H1 (cell line): ENCODE measurements around the gene KLHDC10. TPM values are rescaled to one million over a fixed set of nuclear protein-coding genes. Genes with fewer than 3 reads are reported as not detected.

Source experiments
- CTCF ChIA-PET: fragments of 300-600 bp; sonication (Branson Sonifier 250); formaldehyde crosslinking; loops from one replicate; lab custom pipeline; 2021; ENCODE audit not compliant: partially characterized antibody; lab: Charles Lee
- POLR2A ChIA-PET: fragments of 300-600 bp; sonication (Branson Sonifier 250); formaldehyde crosslinking; loops from one replicate; lab custom pipeline; 2021; ENCODE audit warnings: inconsistent platforms; ENCODE audit not compliant: partially characterized antibody; lab: Charles Lee
- DNase-seq, 2 experiments: peaks; one replicate each; pipeline versions ENCODE4 v3.0.0 to v3.0.0-alpha.2; 2010 to 2022; ENCODE audit warnings: low spot score in 2 of 2, low read depth in 1 of 2, mixed read lengths in 1 of 2
- FAIRE-seq: peaks from 2 replicates; lab custom pipeline; 2011; peaks lifted over from hg19 to GRCh38; lab: Jason Lieb, UNC
- H2AFZ ChIP-seq: 2 replicates; pipeline ENCODE4 v1.8.1; 2012; ENCODE audit warnings: low read length, inconsistent platforms
- H2AK5ac ChIP-seq: 2 replicates; pipeline ENCODE4 v1.6.1; 2013; ENCODE audit warnings: low read depth, low read length
- H2BK120ac ChIP-seq: replicated peaks from 2 replicates; pipeline ENCODE3; 2013; ENCODE audit warnings: low read depth, low read length, inconsistent platforms
- H2BK12ac ChIP-seq: 2 replicates; pipeline ENCODE4 v1.6.1; 2013; ENCODE audit warnings: low read depth, low read length
- H2BK15ac ChIP-seq: 2 replicates; pipeline ENCODE4 v1.6.1; 2013; ENCODE audit warnings: low read length
- H2BK20ac ChIP-seq: 2 replicates; pipeline ENCODE4 v1.6.1; 2013; ENCODE audit warnings: low read length
- H2BK5ac ChIP-seq: 2 replicates; pipeline ENCODE4 v1.6.1; 2013; ENCODE audit warnings: low read depth, low read length
- H3K14ac ChIP-seq: 2 replicates; pipeline ENCODE4 v1.6.1; 2013; ENCODE audit warnings: inconsistent platforms; ENCODE audit not compliant: insufficient read length
- H3K18ac ChIP-seq: 2 replicates; pipeline ENCODE4 v1.6.1; 2013; ENCODE audit warnings: low read length; ENCODE audit errors: extremely low read depth
- H3K23ac ChIP-seq: 2 replicates; pipeline ENCODE4 v1.6.1; 2013; ENCODE audit warnings: inconsistent platforms; ENCODE audit not compliant: insufficient read length
- H3K23me2 ChIP-seq: 2 replicates; pipeline ENCODE4 v1.6.1; 2013; ENCODE audit warnings: low read depth, low read length
- H3K27ac ChIP-seq: 2 replicates; pipeline ENCODE4 v1.6.1; 2011; ENCODE audit warnings: low read depth, low read length, inconsistent platforms
- H3K27me3 ChIP-seq, 4 experiments: replicated peaks in 1 of 4; 1 replicate in 1 of 4; 2 replicates in 3 of 4; pipeline versions ENCODE4 v1.6.1 to v1.8.1; 2011 to 2013; ENCODE audit warnings: low read length in 3 of 4, mild to moderate bottlenecking in 3 of 4, inconsistent platforms in 2 of 4, mixed read lengths in 2 of 4, moderate library complexity in 1 of 4; ENCODE audit not compliant: control insufficient read depth in 3 of 4, insufficient read depth in 3 of 4; ENCODE audit errors: extremely low read depth in 1 of 4
- H3K36me3 ChIP-seq, 4 experiments: 2 replicates each; pipeline versions ENCODE4 v1.6.1 to v1.8.1; 2011 to 2013; ENCODE audit warnings: mild to moderate bottlenecking in 4 of 4, low read length in 3 of 4, moderate library complexity in 2 of 4, control low read depth in 1 of 4, inconsistent platforms in 1 of 4; ENCODE audit not compliant: insufficient read depth in 4 of 4, control insufficient read depth in 2 of 4
- H3K4ac ChIP-seq: replicated peaks from 2 replicates; pipeline ENCODE3; 2013; ENCODE audit warnings: low read length, low read depth, mixed read lengths, inconsistent platforms; ENCODE audit not compliant: insufficient read length
- H3K4me1 ChIP-seq, 4 experiments: replicated peaks in 1 of 4; 1 replicate in 1 of 4; 2 replicates in 3 of 4; pipeline versions ENCODE4 v1.6.1 to v1.8.1; 2011 to 2013; ENCODE audit warnings: low read length in 3 of 4, inconsistent platforms in 2 of 4, mixed read lengths in 1 of 4; ENCODE audit not compliant: insufficient read depth in 4 of 4, control insufficient read depth in 3 of 4
- H3K4me2 ChIP-seq, 2 experiments: 2 replicates each; pipeline versions ENCODE4 v1.6.1 to v1.8.1; 2011 to 2013; ENCODE audit warnings: low read depth in 2 of 2, low read length in 2 of 2, control low read depth in 1 of 2, inconsistent platforms in 1 of 2, mild to moderate bottlenecking in 1 of 2; ENCODE audit not compliant: insufficient read depth in 1 of 2
- H3K4me3 ChIP-seq, 4 experiments: fragments of 200-600, 300-600 bp in 1 of 4; sonication (generic), shearing (Covaris generic), sonication (Bioruptor Twin) in 1 of 4; 2 replicates each; pipeline versions ENCODE4 v1.5.1 to v1.8.1; 2011 to 2016; ENCODE audit warnings: low read length in 4 of 4, low read depth in 3 of 4, control low read depth in 2 of 4, inconsistent platforms in 2 of 4, mild to moderate bottlenecking in 2 of 4, mixed read lengths in 1 of 4, moderate library complexity in 1 of 4; ENCODE audit not compliant: insufficient read depth in 2 of 4; ENCODE audit errors: extremely low read depth in 1 of 4
- H3K56ac ChIP-seq: replicated peaks from 2 replicates; pipeline ENCODE3; 2013; ENCODE audit warnings: low read depth, mild to moderate bottlenecking, mixed read lengths, low read length, inconsistent platforms; ENCODE audit not compliant: insufficient read length
- H3K79me1 ChIP-seq: 2 replicates; pipeline ENCODE4 v1.6.1; 2013; ENCODE audit warnings: low read depth, low read length, control low read depth
- H3K79me2 ChIP-seq, 2 experiments: 2 replicates each; pipeline versions ENCODE4 v1.6.1 to v1.8.1; 2012 to 2013; ENCODE audit warnings: low read length in 2 of 2, mild to moderate bottlenecking in 2 of 2, inconsistent platforms in 1 of 2; ENCODE audit not compliant: insufficient read depth in 2 of 2, control insufficient read depth in 1 of 2
- H3K9ac ChIP-seq, 4 experiments: replicated peaks in 1 of 4; 1 replicate in 1 of 4; 2 replicates in 3 of 4; pipeline versions ENCODE4 v1.6.1 to v1.8.1; 2011 to 2013; ENCODE audit warnings: low read depth in 3 of 4, low read length in 3 of 4, control low read depth in 2 of 4, mild to moderate bottlenecking in 2 of 4, moderate library complexity in 2 of 4, inconsistent platforms in 1 of 4; ENCODE audit errors: extremely low read depth in 1 of 4
- H3K9me3 ChIP-seq, 2 experiments: 2 replicates each; pipeline versions ENCODE4 v1.6.1 to v1.8.1; 2012 to 2013; ENCODE audit warnings: mild to moderate bottlenecking in 2 of 2, moderate library complexity in 2 of 2, control low read depth in 1 of 2, inconsistent platforms in 1 of 2, low read depth in 1 of 2, low read length in 1 of 2, mixed read lengths in 1 of 2; ENCODE audit not compliant: insufficient read depth in 2 of 2
- H4K20me1 ChIP-seq, 2 experiments: replicated peaks in 1 of 2; 2 replicates each; pipeline versions ENCODE3 to v1.8.1; 2011 to 2013; ENCODE audit warnings: inconsistent platforms in 2 of 2, low read length in 2 of 2, mild to moderate bottlenecking in 1 of 2; ENCODE audit not compliant: insufficient read depth in 2 of 2, control insufficient read depth in 1 of 2
- H4K5ac ChIP-seq: 2 replicates; pipeline ENCODE4 v1.6.1; 2013; ENCODE audit warnings: low read length, low read depth, mixed read lengths, inconsistent platforms; ENCODE audit not compliant: insufficient read length
- H4K8ac ChIP-seq: 2 replicates; pipeline ENCODE4 v1.8.0; 2013; ENCODE audit warnings: mild to moderate bottlenecking, moderate library complexity, low read length, inconsistent platforms; ENCODE audit not compliant: insufficient read depth; ENCODE audit errors: extremely low read depth
- H4K91ac ChIP-seq: replicated peaks from 2 replicates; pipeline ENCODE3; 2013; ENCODE audit warnings: low read length, mixed read lengths, inconsistent platforms; ENCODE audit not compliant: insufficient read length
- JUN ChIP-seq: IDR thresholded peaks from 2 replicates; pipeline ENCODE4 v1.6.1; 2011; ENCODE audit warnings: low read depth, mild to moderate bottlenecking, improper control_type of control experiment, low read length
- POLR2A ChIP-seq, 2 experiments: IDR thresholded peaks; 1 replicate in 1 of 2; 2 replicates in 1 of 2; pipeline ENCODE4 v1.6.1; 2011; ENCODE audit warnings: low read depth in 2 of 2, low read length in 2 of 2, mild to moderate bottlenecking in 2 of 2; ENCODE audit errors: control extremely low read depth in 1 of 2
- SP2 ChIP-seq: IDR thresholded peaks from 2 replicates; pipeline ENCODE4 v1.6.1; 2012; ENCODE audit warnings: mild to moderate bottlenecking, low read length, inconsistent platforms
- WGBS, 2 experiments: shearing (Covaris generic) in 1 of 2; methylation state at CpG; one replicate each; pipeline versions ENCODE4 v1.1.6 to v1.1.7; 2013 to 2015; ENCODE audit warnings: low lambda C conversion rate in 2 of 2, mixed read lengths in 2 of 2, inconsistent platforms in 1 of 2, low coverage in 1 of 2, missing lambda C conversion rate in 1 of 2; ENCODE audit not compliant: insufficient replicate concordance in 2 of 2, insufficient coverage in 1 of 2, insufficient read length in 1 of 2; ENCODE audit errors: extremely low coverage in 1 of 2, missing lambda C conversion rate in 1 of 2; 5-methylcytosine and 5-hydroxymethylcytosine counted together
- polyA plus RNA-seq, 7 experiments: library from polyadenylated mRNA; depleted of rRNA in 3 of 7; stranded (reverse) in 5 of 7; unstranded in 2 of 7; fragments of >200 nt in 5 of 7; fragments of 200-250 nt in 2 of 7; gene quantifications; 1 replicate in 5 of 7; 2 replicates in 1 of 7; 4 replicates in 1 of 7; pipeline versions ENCODE4 v1.2.1 to v1.2.3, GENCODE V29; 2011 to 2013; ENCODE audit warnings: missing spikeins in 2 of 7, mixed read lengths in 2 of 7
- total RNA-seq: library from RNA; stranded (reverse); fragmentation: NEBNext Ultra II Directional; extraction: Animal tissue kit (Norgen Biotek cat#: 25700); gene quantifications from 2 replicates; pipeline ENCODE4 v1.2.1, GENCODE V29; 2021

Gene KLHDC10
- total and polyA plus RNA-seq, 2 of the 8 experiments (the other 6 are each of a cell fraction or from before 2014, with no cell fraction given), result 6.6 to 14.5 TPM

GRCh38 chr7:130160023-130160422 is 89.7 kb downstream of the KLHDC10 start:
- ChIA-PET CTCF (interaction anchor here (0.6 to 1.9 kb wide), 4 partner anchors 86 to 1205 kb away, joined by 3 to 6 read pairs (median 4); no protein-coding TSS in a partner anchor), POLR2A (interaction anchor here (0.8 to 2.2 kb wide), 2 partner anchors 13 to 18 kb away, joined by 3 to 5 read pairs; no protein-coding TSS in a partner anchor)
- Histone ChIP-seq H3K79me2 (no peaks in the 10 kb centered on the region), H4K91ac (no peak overlapping the region), H3K14ac (no peak overlapping the region), H3K27ac (no peak overlapping the region), H2BK5ac (no peak overlapping the region), H2BK20ac (no peak overlapping the region), H2BK15ac (no peak overlapping the region), H3K9me3 (no peaks in the 10 kb centered on the region; a peak in 3 of 4 replicates), H3K79me1 (no peaks in the 10 kb centered on the region), H3K4ac (no peak overlapping the region), H4K8ac (no peak overlapping the region), H2BK12ac (no peak overlapping the region), H3K23me2 (no peaks in the 10 kb centered on the region), H3K27me3 (no peaks in the 10 kb centered on the region), H3K56ac (no peak overlapping the region), H4K5ac (no peak overlapping the region), H4K20me1 (no peaks in the 10 kb centered on the region), H2AK5ac (no peak overlapping the region), H3K4me1 (no peaks in the 10 kb centered on the region), H2BK120ac (no peak overlapping the region), H2AFZ (no peak overlapping the region), H3K4me3 (no peak overlapping the region), H3K18ac (no peak overlapping the region), H3K23ac (no peak overlapping the region), H3K9ac (no peak overlapping the region), H3K36me3 (peaks cover 3 to 18% (median 6%) of the 10 kb centered on the region in 4 experiments; a peak in 6 of 8 replicates), H3K4me2 (no peak overlapping the region)
- FAIRE-seq (no peak), DNase-seq (no peak)
- whole genome bisulfite sequencing, 2 experiments, result 100% methylated on average over 2 of the region's 2 CpGs; no CpG with 5 or more reads in 1 of the 2 experiments
- TF ChIP-seq SP2, result no peak
- TF ChIP-seq POLR2A (IDR thresholded peaks at IDR 0.05; ENCODE audit: control extremely low read depth in 1 of 2, low read depth in 2 of 2, low read length in 2 of 2), result 0 out of 3 replicates have a peak, but pooled peaks of 1 of the 2 experiments have one; percentile 10
- no peak for TF ChIP-seq JUN
